Ascending aorta (tissue), 2 donors: ENCODE measurements around the gene DIP2C. TPM values are rescaled to one million over a fixed set of nuclear protein-coding genes. Genes with fewer than 3 reads are reported as not detected.
A peak's percentile ranks its signal among the peaks of the same experiment; 100 is the strongest.

Experiments used
- DNase-seq, 2 donors: peaks; one replicate each; pipeline ENCODE4 v3.0.0-alpha.2; 2019; ENCODE audit warnings: low spot score in 2 of 2
- H3K27ac ChIP-seq, 2 donors: fragments of 200-600 bp; sonication (generic); one replicate each; pipeline ENCODE4 v1.5.1; 2016 to 2017; ENCODE audit warnings: mild to moderate bottlenecking in 1 of 2
- H3K27me3 ChIP-seq: fragments of 200-600 bp; sonication (generic); one replicate; pipeline ENCODE4 v1.5.1; 2017
- H3K36me3 ChIP-seq, 2 donors: fragments of 200-600 bp; sonication (generic); one replicate each; pipeline ENCODE4 v1.5.1; 2016
- H3K4me1 ChIP-seq, 2 donors: fragments of 200-600 bp; sonication (generic); one replicate each; pipeline ENCODE4 v1.5.1; 2016 to 2017; ENCODE audit warnings: mild to moderate bottlenecking in 1 of 2
- H3K4me3 ChIP-seq, 2 donors: fragments of 200-600 bp; sonication (generic); one replicate each; pipeline ENCODE4 v1.5.1; 2016 to 2017; ENCODE audit warnings: mild to moderate bottlenecking in 1 of 2
- H3K9me3 ChIP-seq, 2 donors: fragments of 200-600 bp; sonication (generic); one replicate each; pipeline ENCODE4 v1.5.1; 2016
- intact Hi-C: fragments of 100-400 bp; cut with DNase I; formaldehyde crosslinking; loops from one replicate; pipeline ENCODE4 v1.15.1; 2023
- total RNA-seq: library from RNA; depleted of rRNA; stranded (reverse); fragments of >200 nt; gene quantifications from one replicate; pipeline ENCODE4 v1.1.0, GENCODE V29; 2016
- TF ChIP-seq, protein P1 (sequence below), 3 experiments: fragments of 200-600 bp in 2 of 3; fragments of 450-650 bp in 1 of 3; sonication (generic) in 2 of 3; IDR thresholded peaks; one replicate each; pipeline ENCODE4 v1.5.1; 2016 to 2019; ENCODE audit warnings: antibody characterized with exemption in 3 of 3, mild to moderate bottlenecking in 1 of 3, moderate library complexity in 1 of 3

Gene DIP2C
- total RNA-seq, 1 donor from 2014 or later = 14.7 TPM

DNA sequence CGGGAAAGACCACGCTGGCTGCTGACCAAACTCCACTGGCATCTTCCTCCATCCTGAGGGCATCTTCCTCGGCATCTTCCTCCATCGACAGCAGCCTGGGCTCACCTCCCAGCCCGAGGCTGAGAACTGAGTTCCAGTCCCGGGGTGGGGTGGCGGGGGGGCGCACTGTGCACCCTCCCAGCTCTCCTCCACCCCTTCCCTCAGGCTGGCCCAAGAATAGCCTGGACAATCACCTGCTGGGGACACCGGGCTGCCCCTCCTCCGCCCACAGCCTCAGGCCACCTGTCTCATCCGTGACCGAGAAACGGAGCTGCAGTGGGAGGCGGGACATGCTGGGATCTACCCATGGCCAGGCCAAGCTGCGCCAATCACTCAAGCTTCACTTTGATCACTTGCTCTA, 37.2 kb downstream of the DIP2C start:
- no peak overlapping the region for H3K27ac ChIP-seq
- TF ChIP-seq, protein P1, sequence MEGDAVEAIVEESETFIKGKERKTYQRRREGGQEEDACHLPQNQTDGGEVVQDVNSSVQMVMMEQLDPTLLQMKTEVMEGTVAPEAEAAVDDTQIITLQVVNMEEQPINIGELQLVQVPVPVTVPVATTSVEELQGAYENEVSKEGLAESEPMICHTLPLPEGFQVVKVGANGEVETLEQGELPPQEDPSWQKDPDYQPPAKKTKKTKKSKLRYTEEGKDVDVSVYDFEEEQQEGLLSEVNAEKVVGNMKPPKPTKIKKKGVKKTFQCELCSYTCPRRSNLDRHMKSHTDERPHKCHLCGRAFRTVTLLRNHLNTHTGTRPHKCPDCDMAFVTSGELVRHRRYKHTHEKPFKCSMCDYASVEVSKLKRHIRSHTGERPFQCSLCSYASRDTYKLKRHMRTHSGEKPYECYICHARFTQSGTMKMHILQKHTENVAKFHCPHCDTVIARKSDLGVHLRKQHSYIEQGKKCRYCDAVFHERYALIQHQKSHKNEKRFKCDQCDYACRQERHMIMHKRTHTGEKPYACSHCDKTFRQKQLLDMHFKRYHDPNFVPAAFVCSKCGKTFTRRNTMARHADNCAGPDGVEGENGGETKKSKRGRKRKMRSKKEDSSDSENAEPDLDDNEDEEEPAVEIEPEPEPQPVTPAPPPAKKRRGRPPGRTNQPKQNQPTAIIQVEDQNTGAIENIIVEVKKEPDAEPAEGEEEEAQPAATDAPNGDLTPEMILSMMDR (IDR thresholded peaks at IDR 0.05) = no peak
- no peaks in the 10 kb centered on the region for H3K9me3 ChIP-seq
- no peak for DNase-seq
- intact Hi-C loops = no loop called here
- H3K4me1 ChIP-seq = peaks cover 0 to 12% of the 10 kb centered on the region in 2 donors
- H3K36me3 ChIP-seq = no peaks in the 10 kb centered on the region
- H3K27me3 ChIP-seq = no peaks in the 10 kb centered on the region
- no peak overlapping the region for H3K4me3 ChIP-seq

DNA sequence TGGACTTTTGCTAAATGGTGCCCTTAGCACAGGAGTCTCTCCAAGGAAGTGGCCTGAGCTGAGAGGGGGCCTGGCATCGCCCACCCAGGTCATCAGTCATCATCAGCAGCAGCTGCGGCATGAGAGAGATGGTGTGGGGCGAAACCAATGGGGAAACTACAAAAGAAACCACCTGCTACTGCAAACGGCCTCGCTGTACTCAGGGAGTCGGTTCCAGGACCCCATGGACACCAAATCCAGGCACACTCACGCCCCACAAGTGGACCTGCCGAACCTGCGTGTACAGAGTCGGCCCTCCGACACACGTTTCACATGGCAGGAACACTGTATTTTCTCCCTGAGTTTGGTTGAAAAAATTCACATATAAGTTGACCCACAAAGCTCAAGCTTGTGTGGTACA, 37.8 kb downstream of the DIP2C start:
- TF ChIP-seq, protein P1 (IDR thresholded peaks at IDR 0.05) = no peak
- H3K9me3 ChIP-seq = no peaks in the 10 kb centered on the region
- no peak overlapping the region for H3K4me3 ChIP-seq
- H3K27me3 ChIP-seq = no peaks in the 10 kb centered on the region
- no peak overlapping the region for H3K27ac ChIP-seq
- intact Hi-C loops = no loop called here
- H3K4me1 ChIP-seq = peaks cover 0 to 12% of the 10 kb centered on the region in 2 donors
- H3K36me3 ChIP-seq = no peaks in the 10 kb centered on the region
- DNase-seq = peak in 1 of 2 donors; percentile 38

DNA sequence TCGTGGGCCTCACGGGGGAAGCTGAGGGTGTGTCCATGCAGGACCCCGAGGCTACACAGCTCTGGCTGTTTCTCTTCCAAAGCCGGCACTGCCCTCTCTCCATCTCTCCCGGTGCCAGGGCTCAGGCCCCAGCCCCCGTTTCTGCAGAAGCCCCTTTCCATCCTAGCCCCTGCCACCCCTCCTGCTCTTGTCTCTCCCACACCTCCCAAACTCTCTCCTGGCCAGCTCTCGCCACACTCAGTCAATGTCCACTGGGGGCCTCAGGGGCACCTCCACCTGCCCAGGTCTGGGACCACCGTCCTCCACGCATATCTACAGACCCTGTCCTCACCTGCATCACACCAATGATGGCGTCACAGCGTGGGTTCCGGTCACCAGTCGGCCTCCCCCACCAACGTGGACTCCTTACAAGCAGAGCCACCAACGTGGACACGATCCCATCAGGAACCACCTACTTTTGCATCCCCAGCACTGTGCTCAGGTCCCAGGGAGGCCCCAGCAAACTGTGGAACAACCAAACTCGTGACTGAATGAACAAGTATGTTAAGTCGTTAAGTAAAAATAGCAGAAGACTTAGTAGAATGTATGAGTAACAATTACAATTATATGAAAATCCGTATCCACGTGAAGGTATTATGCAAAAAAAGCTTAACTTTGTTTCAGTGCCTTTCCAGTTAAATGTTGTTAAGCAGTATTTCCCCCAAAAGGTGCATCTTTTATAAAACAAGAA, 38.4 kb downstream of the DIP2C start:
- Histone ChIP-seq H3K27ac (no peak overlapping the region), H3K4me1 (peaks cover 0 to 12% of the 10 kb centered on the region in 2 donors)

DNA sequence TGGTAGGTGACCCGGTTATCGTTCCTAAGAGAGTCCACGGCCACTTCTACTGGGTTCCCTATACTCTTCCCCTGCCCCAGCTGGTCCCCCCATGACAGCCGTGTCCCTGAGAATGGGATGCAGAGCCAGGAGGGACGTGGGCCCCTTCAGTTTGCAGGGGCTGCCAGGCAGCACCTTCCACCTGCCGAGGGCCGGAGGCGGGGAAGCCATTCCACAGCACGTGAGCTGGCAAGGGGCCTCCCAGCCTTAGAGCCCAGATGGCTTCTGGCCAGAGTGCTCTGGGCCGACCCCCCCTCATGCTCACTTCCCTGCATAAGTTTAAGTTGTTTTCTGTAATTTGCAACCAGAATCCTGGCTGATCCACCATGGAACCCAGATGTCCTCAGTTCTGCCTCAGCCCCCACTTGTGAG, 39.0 kb downstream of the DIP2C start:
- TF ChIP-seq, protein P1 (IDR thresholded peaks at IDR 0.05) = no peak
- DNase-seq = peak in 1 of 2 donors; percentile 56
- intact Hi-C loops = no loop called here
- H3K27me3 ChIP-seq = no peaks in the 10 kb centered on the region
- H3K4me3 ChIP-seq = peak overlapping the region; percentile 37 to 57
- H3K27ac ChIP-seq = peak overlapping the region in 1 of 2 donors; percentile 60
- H3K9me3 ChIP-seq = peaks cover 0 to 9% of the 10 kb centered on the region in 2 donors
- H3K4me1 ChIP-seq = peaks cover 0 to 12% of the 10 kb centered on the region in 2 donors
- H3K36me3 ChIP-seq = no peaks in the 10 kb centered on the region

More for the DNA sequence above, 38.4 kb downstream of the DIP2C start:
- peaks cover 0 to 3% of the 10 kb centered on the region in 2 donors for H3K9me3 ChIP-seq
- TF ChIP-seq, protein P1 (IDR thresholded peaks at IDR 0.05) = no peak
- DNase-seq = peak in 1 of 2 donors; percentile 50
- H3K27me3 ChIP-seq = no peaks in the 10 kb centered on the region
- H3K36me3 ChIP-seq = no peaks in the 10 kb centered on the region
- intact Hi-C loops = no loop called here
- H3K4me3 ChIP-seq = peak overlapping the region; percentile 37 to 57

DNA sequence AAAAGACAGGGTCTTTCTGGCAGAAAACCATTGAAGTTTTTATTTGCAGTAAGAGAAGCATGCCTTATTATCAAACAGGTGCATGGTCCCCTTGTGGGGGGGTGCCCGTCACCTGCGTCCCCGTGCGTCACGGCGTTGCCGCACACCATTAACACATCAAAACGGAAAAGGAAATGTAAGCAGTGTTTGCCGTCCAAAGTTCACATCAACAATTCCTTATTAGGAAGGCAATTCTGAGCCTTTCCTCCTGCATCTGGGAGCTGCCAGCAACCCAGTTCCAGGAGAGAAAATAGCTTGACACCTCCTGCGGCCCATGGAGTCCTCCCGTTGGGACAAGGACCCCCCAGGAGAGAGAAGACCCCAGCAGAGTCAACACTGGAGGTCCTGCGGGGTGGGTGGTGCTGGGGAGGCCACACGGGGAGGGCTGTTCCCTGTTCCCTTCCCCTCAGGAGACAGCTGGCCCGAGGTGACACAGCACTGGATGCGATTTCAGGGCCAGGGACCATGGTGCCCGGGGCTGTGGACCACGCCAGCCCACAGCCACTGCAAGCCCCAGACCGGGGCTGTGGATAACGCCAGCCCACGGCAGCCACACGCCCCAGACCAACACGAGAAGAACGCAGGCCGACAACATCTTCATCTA, 39.5 kb downstream of the DIP2C start:
- no peaks in the 10 kb centered on the region for H3K27me3 ChIP-seq
- DNase-seq = peak in 1 of 2 donors; percentile 61
- intact Hi-C loops = loop anchor here (5.0 kb wide), 1 partner anchor 38 kb away; no protein-coding TSS in a partner anchor
- TF ChIP-seq, protein P1 (IDR thresholded peaks at IDR 0.05) = no peak
- peak overlapping the region in 1 of 2 donors; percentile 60 for H3K27ac ChIP-seq
- no peaks in the 10 kb centered on the region for H3K36me3 ChIP-seq
- H3K4me3 ChIP-seq = peak overlapping the region; percentile 37 to 57
- H3K4me1 ChIP-seq = peaks cover 0 to 12% of the 10 kb centered on the region in 2 donors
- peaks cover 0 to 14% of the 10 kb centered on the region in 2 donors for H3K9me3 ChIP-seq
